ENCODE data around the gene ABCG1.

ABCG1 gene

GRCh38 chr21:42251654-42252324 is 32.8 kb downstream of the ABCG1 start:
- DNase-seq (ENCODE audit: low read depth in 3 of 3) = no peak

- DNase-seq (ENCODE audit: low read depth in 3 of 3) = no peak
Measured at GRCh38 chr21:42252325-42252654, 33.4 kb downstream of the ABCG1 start.

- no peak for DNase-seq (ENCODE audit: low read depth in 3 of 3)
Measured at GRCh38 chr21:42252778-42253340, 33.9 kb downstream of the ABCG1 start.

DNA sequence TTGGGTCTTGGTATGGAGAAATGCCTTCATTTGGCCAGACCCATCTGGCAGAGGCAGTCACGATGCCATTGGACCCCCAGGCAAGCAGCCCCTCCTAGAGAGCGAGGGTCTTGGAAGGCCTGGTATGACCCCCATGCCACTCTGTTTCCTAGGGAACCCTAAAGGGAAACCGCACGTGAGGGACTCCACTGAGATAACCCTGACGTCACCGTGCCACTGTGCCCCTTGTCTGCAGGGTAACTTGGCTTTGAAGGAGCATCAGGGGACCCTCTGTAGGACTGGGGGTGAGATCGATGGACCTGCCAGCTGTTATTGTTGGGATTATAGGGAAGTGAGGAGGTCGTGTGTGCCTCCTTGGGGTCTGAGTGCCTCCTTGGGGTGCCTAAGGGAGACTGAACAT is 34.5 kb downstream of the ABCG1 start:
- DNase-seq (ENCODE audit: low read depth in 3 of 3) = no peak

DNA sequence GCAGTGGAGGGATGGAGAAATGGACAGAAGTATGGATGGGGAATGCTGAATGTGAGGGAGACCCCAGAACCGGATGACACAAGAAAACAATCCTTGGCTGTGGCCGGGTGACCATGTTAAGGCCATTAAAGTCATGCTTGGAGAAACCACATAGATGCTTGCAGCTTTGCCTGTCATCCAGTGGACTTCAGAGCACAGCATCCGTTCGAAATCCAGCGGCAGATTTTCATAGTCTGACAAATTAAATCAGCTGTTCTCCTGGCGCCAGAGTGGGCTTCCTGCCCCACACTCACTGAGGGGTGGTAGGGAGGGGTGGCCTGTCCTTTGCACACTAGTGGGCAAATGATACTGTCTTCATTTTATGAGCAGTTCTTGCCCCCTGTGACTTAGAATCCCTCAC is 35.1 kb downstream of the ABCG1 start:
- DNase-seq (ENCODE audit: low read depth in 3 of 3) = no peak

DNA sequence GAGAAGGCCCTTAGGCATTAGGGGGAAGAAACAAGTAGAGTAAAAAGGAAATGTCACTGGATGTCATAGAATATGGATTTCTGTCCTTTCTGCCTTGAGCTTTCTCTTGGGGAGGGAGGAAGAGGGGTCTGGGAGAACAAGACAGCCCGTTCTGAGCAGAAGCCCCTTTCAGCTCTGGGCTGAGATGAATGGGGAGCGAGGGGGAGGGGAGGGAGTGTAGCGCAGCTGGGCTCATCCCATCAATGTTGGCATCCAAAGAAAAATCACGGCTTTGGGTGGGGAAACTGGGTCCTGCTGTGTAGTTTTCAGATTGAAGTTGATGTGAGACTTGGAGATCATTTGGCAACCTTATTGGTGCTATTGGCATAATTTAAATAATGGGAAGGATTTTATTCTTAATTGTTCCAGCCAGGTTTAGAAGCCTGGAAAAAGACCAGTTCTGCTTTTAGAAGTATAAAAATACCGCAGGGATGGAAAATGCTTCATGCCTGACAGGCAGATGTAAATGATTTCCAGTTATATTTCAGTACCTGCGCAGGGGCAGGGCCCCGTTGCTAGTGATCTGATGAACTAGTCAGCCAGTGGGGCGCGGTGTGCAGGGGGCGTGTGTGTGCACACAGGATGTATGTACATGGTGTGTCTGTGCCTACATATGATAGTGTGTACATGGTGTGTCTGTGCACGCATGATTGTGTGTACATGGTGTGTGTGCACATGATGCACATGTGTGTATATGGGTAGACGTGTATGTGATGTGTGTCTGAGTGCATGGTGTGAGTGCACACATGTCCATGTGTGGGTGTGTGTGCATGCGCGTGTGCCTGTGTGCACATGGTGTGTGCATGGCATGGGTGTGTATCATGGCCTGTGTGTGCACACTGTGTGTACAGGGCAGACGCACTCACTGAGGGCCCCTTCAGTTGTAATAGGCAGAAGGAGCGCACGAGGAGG is 36.0 kb downstream of the ABCG1 start:
- DNase-seq (ENCODE audit: low read depth in 3 of 3) = no peak

- no peak for DNase-seq (ENCODE audit: low read depth in 3 of 3)
Measured at GRCh38 chr21:42255825-42256224, 36.9 kb downstream of the ABCG1 start.

DNA sequence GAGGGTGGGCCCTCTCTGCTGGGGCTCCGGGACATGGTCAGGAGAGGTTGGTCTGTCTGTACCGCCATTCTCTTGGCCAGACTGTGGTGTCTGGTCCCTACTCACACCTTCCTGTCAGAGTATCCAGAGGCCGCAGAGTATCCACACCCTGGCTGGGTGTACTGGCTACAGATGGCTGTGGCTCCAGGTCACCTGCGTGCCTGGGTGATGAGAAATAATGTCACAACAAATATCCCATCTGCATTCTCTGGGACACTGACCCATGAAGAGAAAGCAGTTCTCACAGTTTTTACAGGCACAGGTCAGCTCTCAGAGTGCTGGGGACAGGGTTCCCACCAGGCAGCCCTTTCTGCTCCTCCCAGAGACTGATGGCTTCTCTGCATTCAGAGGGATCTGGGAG is 37.4 kb downstream of the ABCG1 start:
- no peak for DNase-seq (ENCODE audit: low read depth in 3 of 3)

- DNase-seq (ENCODE audit: low read depth in 3 of 3) = no peak
Measured at GRCh38 chr21:42257091-42257765, 38.3 kb downstream of the ABCG1 start.

- DNase-seq (ENCODE audit: low read depth in 3 of 3) = peak; percentile 58 to 67 (median 65)
Measured at GRCh38 chr21:42258150-42258884, 39.4 kb downstream of the ABCG1 start.

GRCh38 chr21:42258885-42259407 is 40.0 kb downstream of the ABCG1 start:
- DNase-seq (ENCODE audit: low read depth in 3 of 3) = no peak

GRCh38 chr21:42260121-42260520 is 41.2 kb downstream of the ABCG1 start:
- no peak for DNase-seq (ENCODE audit: low read depth in 3 of 3)

DNA sequence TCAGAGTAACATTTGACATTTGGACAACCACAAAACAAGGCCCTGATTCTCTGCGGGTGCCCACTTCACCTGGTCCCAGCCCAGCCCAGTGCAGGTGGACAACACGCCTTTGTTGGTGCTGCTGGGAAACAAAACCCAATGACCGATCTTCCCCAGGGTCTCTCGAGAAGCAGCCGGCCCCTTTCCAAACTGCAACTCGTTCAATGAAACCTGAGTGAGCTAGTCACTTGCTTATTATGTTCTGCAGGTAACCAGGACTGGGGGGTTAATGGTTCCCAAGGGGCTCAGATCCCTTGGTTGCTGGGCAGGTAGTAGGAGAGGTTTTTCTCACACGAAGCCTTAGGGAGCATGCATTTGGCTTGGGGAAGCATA is 42.9 kb downstream of the ABCG1 start:
- DNase-seq (ENCODE audit: low read depth in 3 of 3) = no peak

- DNase-seq (ENCODE audit: low read depth in 3 of 3) = no peak
Measured at GRCh38 chr21:42262831-42263231, 43.9 kb downstream of the ABCG1 start.

DNA sequence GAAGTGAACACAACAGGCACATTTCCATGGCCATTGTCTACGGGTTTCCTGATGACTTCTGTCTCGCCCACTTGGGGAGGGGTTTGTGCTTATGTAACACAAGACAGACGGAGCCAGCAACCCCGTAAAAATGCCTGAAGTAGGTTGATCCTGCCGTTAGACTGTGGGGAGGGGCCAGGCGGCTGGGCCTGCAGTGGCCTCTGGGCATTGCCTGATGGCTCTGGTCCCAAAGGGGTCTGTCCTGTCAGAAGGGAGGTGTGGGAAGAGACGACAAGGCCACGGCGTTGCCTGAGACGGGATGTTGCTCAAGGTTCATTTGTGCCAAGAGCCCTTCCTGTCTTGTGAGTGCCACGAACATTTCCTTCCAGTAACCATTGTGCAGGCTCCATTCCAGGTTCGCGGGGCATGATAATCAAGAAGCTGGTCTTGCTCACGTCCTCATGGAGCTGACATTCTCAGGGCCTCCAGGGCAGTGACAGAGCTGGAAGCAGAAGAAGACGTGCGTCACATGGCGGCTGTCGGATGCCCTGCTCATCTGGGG is 44.7 kb downstream of the ABCG1 start:
- no peak for DNase-seq (ENCODE audit: low read depth in 3 of 3)

- DNase-seq (ENCODE audit: low read depth in 3 of 3) = no peak
Measured at GRCh38 chr21:42264245-42265195, 45.6 kb downstream of the ABCG1 start.

DNA sequence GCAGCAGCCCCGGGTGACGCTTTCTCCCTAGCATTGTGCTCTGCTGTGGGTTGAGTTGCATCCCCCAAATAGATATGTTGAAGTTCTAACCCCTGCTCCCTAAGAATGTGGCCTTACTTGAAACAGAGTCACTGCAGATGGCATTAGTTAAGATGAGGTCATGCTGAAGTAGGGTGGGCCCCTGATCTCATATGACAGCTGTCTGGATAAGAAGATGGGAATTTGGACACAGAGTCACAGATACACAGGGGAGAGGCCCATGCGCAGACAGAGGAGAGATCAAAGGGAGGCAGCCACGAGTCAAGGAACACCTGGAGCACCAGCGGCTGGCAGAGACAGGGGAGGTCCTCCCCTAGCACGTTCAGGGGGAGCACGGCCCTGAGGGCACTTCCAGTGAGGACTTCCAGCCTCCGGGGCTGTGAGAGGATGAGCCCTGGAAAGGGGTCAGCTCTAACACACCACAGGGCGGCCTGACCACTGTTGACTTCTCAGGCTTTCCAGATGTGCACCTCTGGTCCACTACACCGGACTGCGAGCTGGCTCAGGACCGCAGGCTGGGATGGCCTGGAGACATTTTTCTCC is 46.4 kb downstream of the ABCG1 start:
- no peak for DNase-seq (ENCODE audit: low read depth in 3 of 3)

- no peak for DNase-seq (ENCODE audit: low read depth in 3 of 3)
Measured at GRCh38 chr21:42266971-42267556, 48.1 kb downstream of the ABCG1 start.

GRCh38 chr21:42269386-42269785 is 50.4 kb downstream of the ABCG1 start:
- no peak for DNase-seq (ENCODE audit: low read depth in 3 of 3)

Data from stimulated activated CD4-positive, alpha-beta T cell treated with anti-CD3 and anti-CD28 coated beads, TNF-alpha, amount 100 ng/mL, for 48 hours (primary cell).